ENCODE results near the gene NBAS.

- TF ChIP-seq CTCF (CRISPR knock-in tag; IDR thresholded peaks at IDR 0.05) (no peak), POLR2A (IDR thresholded peaks at IDR 0.05; ENCODE audit: insufficient read depth in 1 of 2, low read depth in 2 of 2, low read length in 2 of 2) (no peak), E2F1 (CRISPR knock-in tag; IDR thresholded peaks at IDR 0.05) (no peak), MBD4 (IDR thresholded peaks at IDR 0.05; ENCODE audit: borderline replicate concordance, low read length) (no peak), USF2 (IDR thresholded peaks at IDR 0.05; ENCODE audit: low read depth, low read length) (no peak), USF2 (CRISPR knock-in tag; IDR thresholded peaks at IDR 0.05; ENCODE audit: borderline replicate concordance) (no peak), NFE2L2 (IDR thresholded peaks at IDR 0.05; ENCODE audit: low read length) (no peak), CSRNP1 (CRISPR knock-in tag; IDR thresholded peaks at IDR 0.05) (no peak), CC2D1A (CRISPR knock-in tag; IDR thresholded peaks at IDR 0.05) (no peak), NR3C1 (CRISPR knock-in tag; IDR thresholded peaks at IDR 0.05) (no peak), SP1 (IDR thresholded peaks at IDR 0.05) (no peak), SP1 (CRISPR knock-in tag; IDR thresholded peaks at IDR 0.05) (no peak), CREM (IDR thresholded peaks at IDR 0.05) (no peak), CREM (CRISPR knock-in tag; IDR thresholded peaks at IDR 0.05) (no peak), KAT8 (CRISPR knock-in tag; IDR thresholded peaks at IDR 0.05) (no peak), RNF219 (CRISPR knock-in tag; IDR thresholded peaks at IDR 0.05) (no peak), ZBTB49 (CRISPR knock-in tag; IDR thresholded peaks at IDR 0.05; ENCODE audit: borderline replicate concordance) (no peak)
Observed at GRCh38 chr2:15556311-15556930, 4.7 kb downstream of the NBAS start.

Measured in HepG2 (cell line).